ENCODE data around the gene MAP2K3. TPM values are rescaled to one million over a fixed set of nuclear protein-coding genes. Genes with fewer than 3 reads are reported as not detected.
A peak's percentile ranks its signal among the peaks of the same experiment; 100 is the strongest.

MAP2K3 gene
- total RNA-seq, 1 donor from 2014 or later = 11.5 TPM

GRCh38 chr17:21282231-21282630, 2.3 kb upstream of the MAP2K3 start:
- Histone ChIP-seq H3K36me3 (ENCODE audit: control insufficient read depth in 3 of 3, insufficient read depth in 3 of 3, low read length in 3 of 3) (peaks cover 0 to 3% (median 0%) of the 10 kb centered on the region in 3 donors), H3K4me1 (ENCODE audit: control insufficient read depth in 3 of 3, insufficient read depth in 3 of 3, low read length in 3 of 3) (peaks cover 51 to 75% (median 64%) of the 10 kb centered on the region in 3 donors), H3K9ac (ENCODE audit: low read depth in 1 of 3, low read length in 3 of 3) (peak overlapping the region in 1 of 3 donors; percentile 88), H3K4me3 (ENCODE audit: low read length in 3 of 3) (peak overlapping the region in 1 of 3 donors; percentile 7), H3K9me3 (ENCODE audit: control insufficient read depth in 3 of 3, low read length in 3 of 3) (no peaks in the 10 kb centered on the region), H3K27ac (ENCODE audit: low read depth, low read length) (peak overlapping the region; percentile 83), H3K27me3 (ENCODE audit: control insufficient read depth in 3 of 3, insufficient read depth in 3 of 3, low read length in 3 of 3) (no peaks in the 10 kb centered on the region)

- peaks cover 58 to 81% (median 69%) of the 10 kb centered on the region in 3 donors for H3K4me1 ChIP-seq (ENCODE audit: control insufficient read depth in 3 of 3, insufficient read depth in 3 of 3, low read length in 3 of 3)
- H3K9ac ChIP-seq (ENCODE audit: low read depth in 1 of 3, low read length in 3 of 3) = peak overlapping the region in 1 of 3 donors; percentile 88
- peaks cover 0 to 3% (median 0%) of the 10 kb centered on the region in 3 donors for H3K36me3 ChIP-seq (ENCODE audit: control insufficient read depth in 3 of 3, insufficient read depth in 3 of 3, low read length in 3 of 3)
- no peaks in the 10 kb centered on the region for H3K9me3 ChIP-seq (ENCODE audit: control insufficient read depth in 3 of 3, low read length in 3 of 3)
- no peak overlapping the region for H3K4me3 ChIP-seq (ENCODE audit: low read length in 3 of 3)
- peak overlapping the region; percentile 83 for H3K27ac ChIP-seq (ENCODE audit: low read depth, low read length)
- H3K27me3 ChIP-seq (ENCODE audit: control insufficient read depth in 3 of 3, insufficient read depth in 3 of 3, low read length in 3 of 3) = no peaks in the 10 kb centered on the region
Observed at GRCh38 chr17:21282850-21283249, 1.7 kb upstream of the MAP2K3 start.

- H3K9ac ChIP-seq (ENCODE audit: low read depth in 1 of 3, low read length in 3 of 3) = peak overlapping the region; percentile 80 to 88 (median 86)
- H3K4me3 ChIP-seq (ENCODE audit: low read length in 3 of 3) = peak overlapping the region; percentile 77 to 85 (median 77)
- peak overlapping the region; percentile 83 for H3K27ac ChIP-seq (ENCODE audit: low read depth, low read length)
- H3K36me3 ChIP-seq (ENCODE audit: control insufficient read depth in 3 of 3, insufficient read depth in 3 of 3, low read length in 3 of 3) = peaks cover 0 to 3% (median 0%) of the 10 kb centered on the region in 3 donors
- H3K4me1 ChIP-seq (ENCODE audit: control insufficient read depth in 3 of 3, insufficient read depth in 3 of 3, low read length in 3 of 3) = peaks cover 63 to 82% (median 71%) of the 10 kb centered on the region in 3 donors
- no peaks in the 10 kb centered on the region for H3K27me3 ChIP-seq (ENCODE audit: control insufficient read depth in 3 of 3, insufficient read depth in 3 of 3, low read length in 3 of 3)
- H3K9me3 ChIP-seq (ENCODE audit: control insufficient read depth in 3 of 3, low read length in 3 of 3) = no peaks in the 10 kb centered on the region
Observed at GRCh38 chr17:21283482-21284318, 811 bp upstream of the MAP2K3 start.

GRCh38 chr17:21285164-21286065, 904 bp downstream of the MAP2K3 start:
- H3K36me3 ChIP-seq (ENCODE audit: control insufficient read depth in 3 of 3, insufficient read depth in 3 of 3, low read length in 3 of 3) = peaks cover 0 to 3% (median 0%) of the 10 kb centered on the region in 3 donors
- peak overlapping the region; percentile 91 for H3K27ac ChIP-seq (ENCODE audit: low read depth, low read length)
- peaks cover 64 to 82% (median 71%) of the 10 kb centered on the region in 3 donors for H3K4me1 ChIP-seq (ENCODE audit: control insufficient read depth in 3 of 3, insufficient read depth in 3 of 3, low read length in 3 of 3)
- H3K4me3 ChIP-seq (ENCODE audit: low read length in 3 of 3) = peak overlapping the region; percentile 90 to 98 (median 96)
- H3K9ac ChIP-seq (ENCODE audit: low read depth in 1 of 3, low read length in 3 of 3) = peak overlapping the region; percentile 92 to 99 (median 96)
- H3K9me3 ChIP-seq (ENCODE audit: control insufficient read depth in 3 of 3, low read length in 3 of 3) = no peaks in the 10 kb centered on the region
- no peaks in the 10 kb centered on the region for H3K27me3 ChIP-seq (ENCODE audit: control insufficient read depth in 3 of 3, insufficient read depth in 3 of 3, low read length in 3 of 3)

- Histone ChIP-seq H3K27ac (ENCODE audit: low read depth, low read length) (peak overlapping the region; percentile 91), H3K4me1 (ENCODE audit: control insufficient read depth in 3 of 3, insufficient read depth in 3 of 3, low read length in 3 of 3) (peaks cover 70 to 88% (median 78%) of the 10 kb centered on the region in 3 donors), H3K27me3 (ENCODE audit: control insufficient read depth in 3 of 3, insufficient read depth in 3 of 3, low read length in 3 of 3) (no peaks in the 10 kb centered on the region), H3K36me3 (ENCODE audit: control insufficient read depth in 3 of 3, insufficient read depth in 3 of 3, low read length in 3 of 3) (peaks cover 0 to 3% (median 0%) of the 10 kb centered on the region in 3 donors), H3K4me3 (ENCODE audit: low read length in 3 of 3) (peak overlapping the region; percentile 90 to 98 (median 96)), H3K9me3 (ENCODE audit: control insufficient read depth in 3 of 3, low read length in 3 of 3) (no peaks in the 10 kb centered on the region), H3K9ac (ENCODE audit: low read depth in 1 of 3, low read length in 3 of 3) (peak overlapping the region; percentile 92 to 99 (median 96))
Observed at GRCh38 chr17:21286066-21286770, 1.7 kb downstream of the MAP2K3 start.

- Histone ChIP-seq H3K27ac (ENCODE audit: low read depth, low read length) (peak overlapping the region; percentile 91), H3K9me3 (ENCODE audit: control insufficient read depth in 3 of 3, low read length in 3 of 3) (no peaks in the 10 kb centered on the region), H3K4me1 (ENCODE audit: control insufficient read depth in 3 of 3, insufficient read depth in 3 of 3, low read length in 3 of 3) (peaks cover 77 to 90% (median 82%) of the 10 kb centered on the region in 3 donors), H3K4me3 (ENCODE audit: low read length in 3 of 3) (peak overlapping the region; percentile 90 to 98 (median 96)), H3K36me3 (ENCODE audit: control insufficient read depth in 3 of 3, insufficient read depth in 3 of 3, low read length in 3 of 3) (peaks cover 0 to 11% (median 2%) of the 10 kb centered on the region in 3 donors), H3K9ac (ENCODE audit: low read depth in 1 of 3, low read length in 3 of 3) (peak overlapping the region; percentile 92 to 99 (median 96)), H3K27me3 (ENCODE audit: control insufficient read depth in 3 of 3, insufficient read depth in 3 of 3, low read length in 3 of 3) (no peaks in the 10 kb centered on the region)
Observed at GRCh38 chr17:21286909-21287702, 2.6 kb downstream of the MAP2K3 start.

GRCh38 chr17:21287703-21288449, 3.4 kb downstream of the MAP2K3 start:
- Histone ChIP-seq H3K27me3 (ENCODE audit: control insufficient read depth in 3 of 3, insufficient read depth in 3 of 3, low read length in 3 of 3) (no peaks in the 10 kb centered on the region), H3K9me3 (ENCODE audit: control insufficient read depth in 3 of 3, low read length in 3 of 3) (no peaks in the 10 kb centered on the region), H3K4me3 (ENCODE audit: low read length in 3 of 3) (peak overlapping the region; percentile 90 to 98 (median 96)), H3K36me3 (ENCODE audit: control insufficient read depth in 3 of 3, insufficient read depth in 3 of 3, low read length in 3 of 3) (peaks cover 0 to 14% (median 2%) of the 10 kb centered on the region in 3 donors), H3K9ac (ENCODE audit: low read depth in 1 of 3, low read length in 3 of 3) (peak overlapping the region; percentile 92 to 99 (median 96)), H3K4me1 (ENCODE audit: control insufficient read depth in 3 of 3, insufficient read depth in 3 of 3, low read length in 3 of 3) (peaks cover 71 to 82% (median 78%) of the 10 kb centered on the region in 3 donors), H3K27ac (ENCODE audit: low read depth, low read length) (peak overlapping the region; percentile 91)

GRCh38 chr17:21288571-21289017, 4.1 kb downstream of the MAP2K3 start:
- Histone ChIP-seq H3K27ac (ENCODE audit: low read depth, low read length) (peak overlapping the region; percentile 91), H3K9me3 (ENCODE audit: control insufficient read depth in 3 of 3, low read length in 3 of 3) (no peaks in the 10 kb centered on the region), H3K4me3 (ENCODE audit: low read length in 3 of 3) (peak overlapping the region; percentile 69 to 98 (median 73)), H3K36me3 (ENCODE audit: control insufficient read depth in 3 of 3, insufficient read depth in 3 of 3, low read length in 3 of 3) (peaks cover 0 to 17% (median 2%) of the 10 kb centered on the region in 3 donors), H3K27me3 (ENCODE audit: control insufficient read depth in 3 of 3, insufficient read depth in 3 of 3, low read length in 3 of 3) (no peaks in the 10 kb centered on the region), H3K9ac (ENCODE audit: low read depth in 1 of 3, low read length in 3 of 3) (peak overlapping the region; percentile 73 to 99 (median 85)), H3K4me1 (ENCODE audit: control insufficient read depth in 3 of 3, insufficient read depth in 3 of 3, low read length in 3 of 3) (peaks cover 66 to 82% (median 78%) of the 10 kb centered on the region in 3 donors)
